ENCODE data around the gene UGT1A8.
"Not testable (repeated sequence)": the region's sequence is repeated elsewhere in the genome, so short reads cannot be mapped to it uniquely, and the experiment has no call there.

The UGT1A8 gene

GRCh38 chr2:233714121-233714520 is 96.7 kb downstream of the UGT1A8 start:
- no peak for TF ChIP-seq CTCF (IDR thresholded peaks at IDR 0.05; ENCODE audit: low read depth, low read length, missing control alignments)
- Histone ChIP-seq H3K36me3 (replicated peaks) (no peaks in the 10 kb centered on the region), H3K27me3 (replicated peaks) (no peaks in the 10 kb centered on the region), H3K4me3 (ENCODE audit: low read depth, low read length) (no peak overlapping the region), H3K27ac (no peak overlapping the region)
- in situ Hi-C loops (cut with HindIII; ENCODE audit: low pct_ligation_motif_present, low sequenced_read_pairs), result no loop called here
- DNase-seq, result no peak

GRCh38 chr2:233718552-233718951 is 101.1 kb downstream of the UGT1A8 start, which contains the start of gene UGT1A4:
TSS of gene UGT1A4 (plus strand) at chr2:233718736. CDS start at chr2:233718821, 85 bp downstream.
- Histone ChIP-seq H3K27ac (no peak within 1 kb of the TSS), H3K4me3 (ENCODE audit: low read depth, low read length) (no peak within 1 kb of the TSS), H3K27me3 (replicated peaks) (no peaks in the 10 kb centered on the region), H3K36me3 (replicated peaks) (no peaks in the 10 kb centered on the region)
- DNase-seq, result no peak
- no peak for TF ChIP-seq CTCF (IDR thresholded peaks at IDR 0.05; ENCODE audit: low read depth, low read length, missing control alignments)
- in situ Hi-C loops (cut with HindIII; ENCODE audit: low pct_ligation_motif_present, low sequenced_read_pairs), result no loop called here

GRCh38 chr2:233728723-233729301 is 111.4 kb downstream of the UGT1A8 start, which contains the start of gene UGT1A3:
TSS of gene UGT1A3 (plus strand) at chr2:233729042. CDS start at chr2:233729127, 85 bp downstream.
- Histone ChIP-seq H3K36me3 (replicated peaks) (no peaks in the 10 kb centered on the region), H3K27ac (no peak within 1 kb of the TSS), H3K4me3 (ENCODE audit: low read depth, low read length) (no peak within 1 kb of the TSS), H3K27me3 (replicated peaks) (no peaks in the 10 kb centered on the region)
- in situ Hi-C loops (cut with HindIII; ENCODE audit: low pct_ligation_motif_present, low sequenced_read_pairs), result no loop called here
- no peak for DNase-seq
- no peak for TF ChIP-seq CTCF (IDR thresholded peaks at IDR 0.05; ENCODE audit: low read depth, low read length, missing control alignments)

- H3K27me3 ChIP-seq (replicated peaks); DNase-seq; H3K36me3 ChIP-seq (replicated peaks); in situ Hi-C loops (cut with HindIII; ENCODE audit: low pct_ligation_motif_present, low sequenced_read_pairs); H3K4me3 ChIP-seq (ENCODE audit: low read depth, low read length); H3K27ac ChIP-seq: not testable (repeated sequence)
These were observed 119.6 kb downstream of the UGT1A8 start for GRCh38 chr2:233736868-233737653.

- TF ChIP-seq CTCF (IDR thresholded peaks at IDR 0.05; ENCODE audit: low read depth, low read length, missing control alignments), result no peak
- no peak overlapping the region for H3K4me3 ChIP-seq (ENCODE audit: low read depth, low read length)
- DNase-seq, result no peak
- no peaks in the 10 kb centered on the region for H3K27me3 ChIP-seq (replicated peaks)
- no peak overlapping the region for H3K27ac ChIP-seq
- in situ Hi-C loops (cut with HindIII; ENCODE audit: low pct_ligation_motif_present, low sequenced_read_pairs), result no loop called here
- H3K36me3 ChIP-seq (replicated peaks), result no peaks in the 10 kb centered on the region
These were observed 123.4 kb downstream of the UGT1A8 start for GRCh38 chr2:233740870-233741269.

- H3K27ac ChIP-seq, result no peak overlapping the region
- TF ChIP-seq CTCF (IDR thresholded peaks at IDR 0.05; ENCODE audit: low read depth, low read length, missing control alignments), result no peak
- in situ Hi-C loops (cut with HindIII; ENCODE audit: low pct_ligation_motif_present, low sequenced_read_pairs), result no loop called here
- H3K4me3 ChIP-seq (ENCODE audit: low read depth, low read length), result no peak overlapping the region
- no peak for DNase-seq
- H3K27me3 ChIP-seq (replicated peaks), result no peaks in the 10 kb centered on the region
- H3K36me3 ChIP-seq (replicated peaks), result no peaks in the 10 kb centered on the region
These were observed 126.2 kb downstream of the UGT1A8 start for GRCh38 chr2:233743464-233744259.
